ENCODE measurements around the gene NAALADL2.
"Not testable (repeated sequence)": the region's sequence is repeated elsewhere in the genome, so short reads cannot be mapped to it uniquely, and the experiment has no call there.

NAALADL2 gene

DNA sequence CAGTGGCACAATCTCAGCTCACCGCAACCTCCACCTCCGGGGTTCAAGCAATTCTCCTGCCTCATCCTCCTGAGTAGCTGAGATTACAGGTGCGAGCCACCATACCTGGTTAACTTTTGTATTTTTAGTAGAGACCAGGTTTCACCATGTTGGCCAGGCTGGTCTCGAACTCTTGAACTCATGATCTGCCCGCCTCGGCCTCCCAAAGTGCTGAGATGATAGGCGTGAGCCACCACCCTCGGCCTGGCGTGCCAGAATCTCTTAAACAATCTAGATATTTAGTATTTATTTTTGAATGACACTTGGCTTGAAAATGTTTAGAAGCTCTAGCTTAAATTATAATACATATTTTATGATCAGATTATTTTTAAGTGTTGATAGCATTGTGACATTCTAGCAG, 755.0 kb downstream of the NAALADL2 start:
- not testable (repeated sequence) for DNase-seq

DNA sequence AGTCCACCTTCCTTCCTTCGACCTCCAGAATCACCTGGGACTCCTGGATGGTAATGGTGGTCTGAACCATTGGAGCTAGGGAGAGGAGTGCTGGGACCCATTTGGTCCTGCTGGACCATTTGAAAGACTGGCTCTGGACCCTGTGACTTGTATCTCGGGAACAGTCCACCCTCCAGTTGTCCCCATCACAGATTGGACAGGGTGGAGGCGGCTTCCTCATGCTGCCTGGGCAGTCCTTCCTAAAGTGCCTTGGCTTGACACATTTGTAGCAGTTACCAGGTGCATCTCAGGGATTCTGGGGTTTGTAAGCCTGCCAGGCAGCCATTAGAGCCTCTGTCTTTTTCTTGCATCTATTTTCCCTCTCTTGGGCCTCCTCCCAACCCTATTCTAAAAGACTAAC, 758.1 kb downstream of the NAALADL2 start:
- DNase-seq, result no peak

DNA sequence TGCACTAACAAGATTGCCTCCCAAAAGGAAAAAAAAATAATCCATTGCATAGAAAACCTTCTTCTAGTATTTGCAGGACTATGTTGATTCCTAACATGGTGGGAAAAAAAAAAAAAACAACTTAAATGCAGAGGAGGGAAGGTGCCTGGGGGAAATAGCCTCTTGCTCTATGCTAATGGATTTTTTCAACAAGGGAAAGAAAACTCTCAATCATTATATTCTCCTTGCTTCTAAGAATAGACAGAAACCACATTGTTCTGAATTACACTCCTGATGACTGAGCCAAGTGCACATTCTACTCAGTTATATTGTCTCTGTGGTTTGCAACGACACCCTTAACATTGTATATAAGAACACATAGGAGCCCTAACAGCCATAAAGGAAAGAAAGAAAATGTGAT, 760.2 kb downstream of the NAALADL2 start:
- DNase-seq, result no peak

DNA sequence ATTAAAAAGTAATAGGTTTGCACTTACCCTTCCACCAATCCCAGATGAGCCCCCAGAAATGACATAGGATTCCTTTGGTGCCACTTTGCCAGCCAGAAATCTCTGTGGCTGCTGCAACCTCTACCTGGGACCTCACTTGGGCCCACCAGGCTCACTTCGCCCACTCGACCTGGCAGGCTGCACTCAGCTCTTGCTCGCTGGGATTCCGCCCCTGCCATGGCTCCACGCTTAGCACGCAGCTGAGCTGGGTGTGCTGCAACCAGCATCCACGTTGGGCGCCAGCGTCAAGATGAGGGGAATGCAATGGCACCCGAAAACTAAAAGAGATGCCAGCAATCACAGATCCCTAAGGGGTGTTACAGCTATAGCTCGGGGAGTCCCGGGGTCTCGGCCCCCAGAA, 761.0 kb downstream of the NAALADL2 start:
- DNase-seq, result no peak

DNA sequence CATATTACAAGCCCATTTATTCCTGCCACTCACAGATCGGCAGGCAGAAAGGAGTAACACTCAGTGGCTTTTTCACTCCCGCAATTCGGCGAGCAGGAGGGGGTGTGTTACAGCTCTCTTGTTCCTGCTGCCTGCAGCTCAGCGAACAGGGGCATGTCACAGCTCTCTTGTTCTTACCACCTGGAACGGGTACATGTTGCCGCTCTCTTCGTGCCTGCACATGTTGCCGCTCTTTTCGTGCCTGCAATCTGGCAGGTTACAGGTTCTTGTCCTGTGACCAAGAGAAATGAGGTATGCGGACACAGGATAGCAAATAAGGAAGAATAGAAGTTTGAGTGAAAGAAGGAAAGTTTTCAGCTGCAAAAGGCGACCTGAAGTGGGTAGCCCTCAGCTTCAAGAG, 761.4 kb downstream of the NAALADL2 start:
- DNase-seq, result no peak

DNA sequence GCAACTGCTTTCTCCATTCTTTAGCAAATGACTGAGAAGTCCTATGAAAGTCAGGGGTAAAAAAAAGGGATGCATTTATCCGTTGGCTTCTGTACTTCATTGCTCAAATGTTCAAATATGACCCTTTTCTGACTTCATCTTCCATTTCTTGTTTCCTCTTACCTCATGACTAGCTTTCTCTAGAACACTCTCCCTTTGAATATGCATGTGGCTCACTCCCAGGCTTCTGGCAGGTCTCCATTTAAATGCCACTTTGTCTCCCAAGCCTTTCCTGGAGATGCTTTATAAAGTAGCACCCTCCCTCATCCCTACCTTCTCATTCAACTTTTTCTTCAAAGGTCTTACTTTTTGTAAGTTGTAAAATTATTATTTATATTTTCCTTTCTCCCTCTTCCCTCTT, 781.8 kb downstream of the NAALADL2 start:
- no peak for DNase-seq

DNA sequence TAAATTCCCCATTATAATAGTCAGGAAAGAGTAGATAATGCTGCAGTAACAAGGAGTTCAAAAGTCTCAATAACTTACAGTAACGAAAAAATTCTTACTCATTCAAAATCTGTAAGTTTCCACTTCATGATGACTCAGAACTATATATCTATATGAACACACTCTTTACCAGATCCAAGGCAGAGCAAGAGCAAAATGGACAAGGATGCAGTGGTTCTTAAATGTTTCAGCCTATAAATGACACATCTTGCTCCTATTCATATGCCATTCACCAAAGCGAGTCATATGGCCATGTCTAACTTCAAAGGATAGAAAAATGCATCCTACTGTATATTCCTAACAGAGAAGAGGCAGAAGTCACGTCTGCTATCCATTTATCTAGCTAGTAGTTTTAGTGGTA, 787.7 kb downstream of the NAALADL2 start:
- DNase-seq, result no peak

DNA sequence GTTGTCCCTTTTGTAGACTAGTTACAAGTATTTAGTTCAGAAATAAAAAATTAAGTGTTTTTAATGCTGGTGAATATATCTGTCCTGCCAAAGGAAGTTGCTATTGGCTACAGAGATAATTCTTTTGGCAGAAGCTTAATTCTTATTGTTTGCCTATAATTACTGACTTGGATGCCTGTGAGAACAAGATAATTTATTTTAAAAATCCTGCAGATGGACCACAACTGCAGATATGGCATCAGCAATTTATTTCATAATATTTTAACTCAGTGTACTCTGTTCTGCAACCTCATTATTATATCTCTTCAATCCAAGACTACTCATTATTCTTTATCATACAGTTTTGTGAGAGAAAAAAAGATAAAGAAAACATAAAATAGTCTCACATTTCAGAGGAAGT, 789.8 kb downstream of the NAALADL2 start:
- DNase-seq, result peak; percentile 56 to 68

DNA sequence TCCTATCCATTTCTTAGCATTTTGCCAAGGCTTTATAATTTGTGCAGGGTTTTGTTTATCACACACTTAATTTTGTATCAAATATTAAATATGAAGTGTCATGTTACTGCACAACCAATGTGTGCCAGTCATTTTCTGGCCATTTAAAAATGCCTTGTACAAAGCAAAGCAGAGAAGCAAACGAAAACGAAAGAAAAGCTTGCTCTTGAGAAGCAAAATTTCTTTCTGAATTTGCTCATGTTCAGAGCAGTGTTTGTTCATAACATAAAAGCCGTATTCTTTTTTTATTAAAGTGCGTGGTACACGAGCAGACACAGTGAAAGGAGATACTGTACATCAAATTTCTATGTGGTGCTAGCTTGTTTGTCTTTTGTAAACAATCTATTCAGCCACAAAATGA, 792.6 kb downstream of the NAALADL2 start:
- no peak for DNase-seq

DNA sequence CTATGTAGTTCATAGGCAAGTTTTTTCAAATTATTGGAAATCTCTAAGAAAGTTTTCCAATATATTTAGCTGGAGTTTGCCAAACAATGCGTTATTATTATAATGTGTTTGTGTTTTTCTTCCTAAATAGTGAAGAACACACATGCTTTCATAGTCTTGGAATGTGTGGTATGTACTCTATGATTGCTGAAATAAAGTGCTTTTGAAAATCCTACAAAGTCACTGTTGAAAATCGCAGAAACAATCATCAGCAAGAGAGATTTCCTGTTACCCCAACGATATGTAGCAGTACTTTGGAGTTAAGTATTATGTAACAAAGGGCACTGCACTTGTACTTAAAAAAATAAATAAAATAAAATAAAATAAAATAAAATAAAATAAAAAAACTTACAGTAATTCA, 796.2 kb downstream of the NAALADL2 start:
- DNase-seq, result no peak

DNA sequence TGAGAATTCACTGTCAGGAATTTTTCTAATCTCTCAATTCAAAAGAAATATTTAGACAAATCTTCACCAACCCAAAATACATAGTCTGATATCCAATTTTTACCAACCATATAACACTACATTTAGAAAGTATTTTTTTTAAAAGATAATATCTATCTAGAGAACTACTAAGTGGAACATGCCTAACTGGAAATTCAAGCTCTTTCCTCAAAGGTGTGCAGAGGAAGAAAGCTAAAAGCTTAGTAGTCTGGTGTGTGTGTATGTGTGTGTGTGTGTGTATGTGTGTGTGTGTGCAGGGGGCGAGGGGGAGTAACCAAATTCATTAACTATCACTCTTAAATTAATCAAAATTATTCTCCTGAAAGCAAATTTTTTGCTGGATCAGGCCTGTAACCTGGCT, 797.3 kb downstream of the NAALADL2 start:
- DNase-seq, result no peak

DNA sequence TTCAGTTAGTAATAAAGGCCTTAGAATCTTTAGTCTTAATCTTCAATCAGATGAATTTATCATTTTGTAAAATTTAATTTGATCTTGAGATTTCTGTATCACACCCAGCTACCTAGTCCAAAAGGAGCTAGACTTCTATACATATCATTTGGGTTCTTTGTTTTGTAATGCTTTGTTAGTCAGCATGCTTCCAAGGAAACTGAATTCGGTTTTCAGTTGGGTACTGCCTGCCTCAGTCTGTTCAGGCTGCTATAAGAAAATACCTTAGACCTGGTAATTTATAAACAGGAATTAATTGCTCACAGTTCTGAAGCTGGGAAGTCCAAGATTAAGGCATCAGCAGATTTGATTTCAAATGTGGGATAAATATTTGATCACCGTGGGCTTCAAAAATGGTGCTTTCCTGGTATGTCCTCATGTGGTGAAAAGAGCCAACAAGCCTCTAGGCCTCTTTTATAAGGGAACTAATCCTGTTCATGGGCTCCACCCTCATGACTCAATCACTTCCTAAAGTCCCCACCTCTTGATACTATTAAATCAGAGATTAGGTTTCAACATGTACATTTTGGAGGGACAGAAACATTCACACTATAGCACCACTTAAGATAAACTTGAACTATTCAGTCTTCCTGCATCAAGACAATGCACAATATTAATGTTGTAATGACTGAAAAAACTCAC, 800.7 kb downstream of the NAALADL2 start:
- no peak for DNase-seq

DNA sequence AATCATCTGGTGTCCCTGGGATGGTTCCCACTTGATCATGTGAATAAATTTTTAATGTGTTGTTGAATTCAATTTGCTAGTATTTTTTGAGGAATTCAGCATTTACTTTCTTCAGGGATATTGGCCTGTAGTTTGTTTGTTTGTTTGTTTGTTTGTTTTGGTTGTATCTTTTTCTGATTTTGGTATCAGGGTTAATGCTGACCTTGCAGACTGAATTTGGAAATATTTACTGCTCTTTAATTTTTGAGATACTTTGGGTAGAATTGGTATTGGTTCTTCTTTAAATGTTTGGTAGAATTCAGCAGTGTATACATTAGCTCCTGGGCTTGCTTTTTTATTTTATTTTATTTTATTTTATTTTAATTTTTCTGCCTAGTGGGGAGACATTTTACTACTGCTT, 803.7 kb downstream of the NAALADL2 start:
- DNase-seq, result no peak

DNA sequence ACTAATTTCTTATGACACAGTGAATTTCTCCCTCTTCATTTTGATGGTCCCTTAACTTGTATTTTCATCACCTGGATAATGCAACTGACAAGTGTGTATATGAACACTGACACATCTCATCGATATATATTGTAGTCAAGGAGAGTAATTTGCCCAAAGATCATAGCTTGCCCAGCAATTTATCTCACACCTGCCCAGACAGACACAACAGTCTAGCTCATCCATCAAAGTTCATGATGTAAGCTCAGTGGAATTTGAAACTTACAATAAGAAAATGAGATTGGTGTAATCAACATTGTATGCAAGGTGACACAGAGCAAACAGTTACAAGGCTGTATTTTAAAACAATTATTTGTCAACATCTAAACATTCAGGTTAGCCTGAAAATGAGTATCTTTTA, 805.8 kb downstream of the NAALADL2 start:
- DNase-seq, result no peak

DNA sequence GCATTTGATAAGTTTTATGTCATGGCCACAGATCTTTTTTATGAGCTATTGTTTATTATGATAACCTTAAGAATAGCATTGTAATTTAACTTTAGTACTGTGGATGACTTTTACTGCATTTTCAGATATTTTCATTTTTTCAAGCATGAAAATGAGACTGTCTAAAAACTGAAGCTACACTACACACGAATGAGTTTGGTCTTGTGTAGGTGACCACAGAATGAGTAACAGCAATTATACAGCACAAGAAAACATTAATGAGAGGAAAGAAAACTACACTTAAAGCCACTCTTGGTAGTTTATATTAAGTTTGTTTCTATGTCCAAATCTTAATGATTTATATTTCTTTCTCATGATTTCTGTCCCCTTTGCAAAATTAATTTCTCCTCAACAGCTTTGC, 809.2 kb downstream of the NAALADL2 start:
- no peak for DNase-seq

DNA sequence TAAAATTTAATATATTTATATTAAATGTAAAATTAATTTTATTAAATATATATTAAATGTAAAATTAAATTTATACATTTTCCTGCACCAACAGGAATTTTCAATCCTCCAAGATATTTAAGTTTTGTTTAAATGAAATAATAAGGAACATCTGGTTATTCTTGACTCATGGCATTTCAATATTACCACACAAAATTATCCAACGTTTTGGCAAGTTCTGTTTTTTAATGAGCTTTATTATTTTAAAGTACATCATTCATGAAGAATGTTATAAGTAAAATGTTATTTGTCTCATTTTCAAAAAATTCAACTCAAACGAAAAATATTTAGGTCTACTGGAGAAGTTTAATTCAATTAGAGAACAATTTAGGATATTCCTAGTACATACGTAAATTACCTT, 811.4 kb downstream of the NAALADL2 start:
- DNase-seq, result no peak

DNA sequence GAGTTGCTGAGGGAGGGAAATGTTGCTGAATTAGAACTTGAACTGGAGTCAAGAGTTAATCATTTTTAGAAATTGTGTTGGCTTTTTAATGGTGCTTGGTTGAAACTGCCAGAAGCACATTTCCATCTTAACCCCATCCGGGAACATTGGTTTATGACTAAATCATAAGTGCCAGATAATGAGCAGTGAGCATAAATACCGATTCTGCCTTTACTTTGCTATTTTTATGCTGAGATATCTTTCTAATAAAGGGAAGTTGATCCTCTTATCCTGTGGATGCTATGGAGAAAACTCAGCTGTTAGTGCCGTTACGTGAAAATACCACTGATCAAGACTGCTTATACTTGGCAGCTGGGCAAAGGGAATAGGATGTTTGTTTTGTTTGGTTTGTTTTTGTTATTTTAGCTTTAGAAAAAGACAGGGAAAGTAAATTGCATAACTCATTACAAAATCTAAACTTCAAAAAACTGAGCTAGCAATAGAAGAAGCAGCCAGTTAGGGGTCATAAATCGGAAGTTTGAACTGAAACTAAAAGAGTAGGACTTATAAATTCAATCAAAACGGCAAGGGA, 813.1 kb downstream of the NAALADL2 start:
- peak; percentile 36 to 65 for DNase-seq

DNA sequence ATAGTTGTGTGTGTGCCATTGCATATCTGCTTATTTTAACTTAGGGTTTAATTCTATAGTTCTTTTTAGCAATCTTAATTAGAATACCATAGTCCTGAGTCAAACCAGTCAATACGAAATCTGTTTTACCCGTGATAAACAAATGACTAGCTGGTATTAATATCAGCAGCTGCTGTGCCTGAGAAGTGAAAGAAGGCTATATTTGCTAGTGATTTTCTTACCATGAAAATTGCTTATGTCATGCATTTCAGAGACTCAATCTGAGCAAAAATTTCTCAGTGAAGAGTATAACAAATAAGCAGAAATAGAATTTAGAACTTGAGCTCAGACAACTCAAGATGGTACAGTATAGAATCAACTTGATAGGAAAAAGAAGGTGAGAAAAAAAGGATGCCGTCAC, 820.4 kb downstream of the NAALADL2 start:
- no peak for DNase-seq

DNA sequence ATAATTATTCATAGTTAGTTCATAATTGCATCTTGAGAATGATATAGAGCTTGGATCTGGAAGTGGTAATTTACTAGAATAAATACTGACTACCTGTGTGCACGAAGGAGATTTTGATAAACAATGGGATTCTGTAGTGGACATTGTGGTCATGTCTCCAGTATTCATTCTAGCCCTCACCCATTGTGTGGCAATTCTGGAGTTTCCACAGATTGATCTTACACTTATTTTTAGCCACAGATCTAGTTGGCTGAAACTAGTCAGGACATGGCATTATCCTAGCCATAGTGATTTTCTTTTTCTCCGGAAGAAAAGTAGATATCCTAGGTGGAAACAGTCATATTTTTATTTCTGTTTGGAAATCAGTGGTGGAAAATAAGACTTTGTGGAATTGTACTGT, 833.1 kb downstream of the NAALADL2 start:
- DNase-seq, result no peak

DNA sequence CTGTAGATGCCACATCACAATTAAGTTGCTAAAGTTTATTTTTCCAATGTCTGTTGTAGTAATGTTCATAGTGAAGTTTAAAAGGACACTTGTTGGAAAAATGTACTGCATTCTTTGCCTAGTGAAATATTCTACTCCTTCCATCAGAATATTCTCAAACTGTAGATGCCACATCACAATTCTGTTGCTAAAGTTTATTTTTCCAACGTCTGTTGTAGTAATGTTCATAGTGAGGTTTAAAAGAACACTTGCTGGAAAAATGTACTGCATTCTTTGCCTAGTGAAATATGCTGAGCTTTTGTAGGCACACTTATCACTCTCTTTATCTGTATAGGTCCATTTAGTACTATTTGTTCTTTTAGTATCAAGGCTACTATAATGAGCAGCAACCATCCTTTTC, 836.1 kb downstream of the NAALADL2 start:
- no peak for DNase-seq

DNA sequence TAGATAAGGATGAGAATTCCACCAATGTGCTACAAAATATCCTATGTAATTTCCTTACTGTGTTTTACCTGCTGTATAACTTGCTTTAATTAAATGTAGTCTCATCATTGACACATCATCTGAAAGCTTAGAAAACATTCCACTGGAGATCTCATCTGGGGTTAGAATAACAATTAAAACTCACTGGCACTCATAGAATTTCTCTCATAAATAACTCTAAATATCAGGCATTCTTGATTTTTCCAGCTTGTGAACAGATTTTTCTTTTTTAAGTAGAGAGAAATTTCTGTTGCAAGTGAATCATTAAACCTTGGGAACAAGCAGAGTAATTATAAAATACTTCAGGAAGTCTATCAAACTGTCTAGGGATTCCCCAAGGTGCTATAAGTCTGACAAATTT, 843.8 kb downstream of the NAALADL2 start:
- no peak for DNase-seq

DNA sequence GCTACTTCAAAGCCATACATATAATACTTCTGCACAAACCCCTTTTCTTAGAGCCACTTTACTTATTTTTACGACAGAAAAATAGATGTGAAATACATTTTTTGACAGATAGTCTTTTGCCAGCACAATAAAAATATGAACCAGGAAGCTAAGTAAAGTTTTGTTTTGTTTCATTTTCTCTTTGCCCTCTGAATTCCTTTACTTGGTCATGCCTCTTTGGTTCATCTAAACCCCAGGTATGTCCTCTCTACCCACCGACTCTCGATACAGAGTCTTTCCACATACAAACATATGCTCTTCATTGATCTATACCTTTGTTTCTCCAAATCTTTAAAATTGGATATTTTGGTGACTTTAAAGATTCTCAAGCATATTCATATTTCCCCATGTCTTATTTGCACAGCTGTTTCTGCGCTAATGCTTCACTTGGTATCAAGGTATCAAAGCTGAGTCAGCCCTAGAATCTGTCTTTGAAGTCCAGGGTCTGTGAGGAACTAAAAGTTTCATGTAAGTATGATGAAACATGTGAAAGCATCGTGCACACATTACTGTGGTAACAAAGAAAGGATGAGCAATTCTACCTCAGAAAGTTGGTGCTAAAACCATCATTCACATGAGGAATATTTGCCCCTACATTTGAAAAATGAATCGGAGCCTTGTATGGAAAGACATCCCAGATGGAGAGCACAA, 845.4 kb downstream of the NAALADL2 start:
- DNase-seq, result no peak

DNA sequence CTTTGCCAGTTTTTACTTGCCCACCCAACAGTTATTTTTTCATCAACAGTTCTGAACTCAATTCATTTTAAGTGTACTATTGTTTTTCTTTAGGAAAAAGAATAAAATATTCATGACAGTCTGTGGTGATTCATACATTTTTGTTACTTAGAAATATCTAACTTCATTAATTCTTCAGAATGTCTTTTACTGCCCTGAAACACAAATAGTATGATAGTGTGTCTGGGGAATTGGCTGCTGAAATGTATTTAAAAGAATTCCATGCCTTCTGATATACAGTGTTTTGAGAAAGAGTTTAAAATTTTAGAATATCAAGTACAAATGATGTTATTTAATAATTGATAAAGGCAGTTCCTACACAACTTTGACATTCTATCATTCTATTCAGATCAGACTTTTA, 854.1 kb downstream of the NAALADL2 start:
- DNase-seq, result no peak

DNA sequence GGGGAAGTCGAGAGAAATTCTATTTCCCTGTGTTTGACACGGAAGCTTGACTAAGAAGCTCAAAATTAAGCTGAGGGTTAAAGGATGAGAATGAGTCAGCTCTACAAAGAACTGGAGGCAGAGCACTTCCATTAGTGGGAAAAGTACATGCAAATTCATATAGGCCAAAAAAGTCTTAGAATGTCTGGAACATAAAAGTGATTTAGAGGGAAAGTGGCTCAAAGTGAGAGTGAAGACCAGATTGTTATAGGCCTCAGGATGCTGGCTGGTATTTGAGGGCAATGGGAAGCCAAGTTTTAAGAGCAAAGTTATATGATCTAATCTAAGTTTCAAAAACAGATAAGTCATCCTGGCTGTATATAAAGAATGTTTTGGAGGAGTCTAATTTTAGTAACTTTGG, 857.3 kb downstream of the NAALADL2 start:
- no peak for DNase-seq

DNA sequence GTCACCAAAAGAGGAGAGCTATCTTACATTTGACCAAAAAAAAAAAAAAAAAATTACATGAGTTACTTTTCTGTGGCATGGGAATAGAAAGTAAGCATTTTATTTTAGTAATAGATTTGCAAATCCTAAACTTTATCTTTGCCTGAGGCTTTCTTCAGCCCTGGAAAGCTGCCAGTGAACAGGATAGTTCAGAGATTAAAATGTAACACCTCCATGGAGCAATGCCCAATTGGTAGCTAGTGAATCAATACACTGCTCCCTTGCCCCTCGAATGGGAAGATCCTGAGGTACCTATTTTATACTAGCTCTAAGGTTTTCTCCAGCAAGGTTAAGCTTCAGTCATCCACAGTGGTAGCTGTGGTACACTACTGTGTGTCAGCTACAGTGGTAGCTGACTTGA, 867.1 kb downstream of the NAALADL2 start:
- DNase-seq, result no peak
